Neural progenitor cell (in vitro differentiated cells): ENCODE data around the gene KCTD16.

Experiments used
- EZH2 ChIP-seq: fragments of 200-600 bp; sonication (generic); IDR thresholded peaks from 2 replicates; pipeline ENCODE4 v1.6.1; 2017; ENCODE audit warnings: antibody characterized with exemption, mild to moderate bottlenecking, moderate library complexity
- TF ChIP-seq, protein P1 (sequence below): fragments of 200-600 bp; sonication (generic); IDR thresholded peaks from 2 replicates; pipeline ENCODE4 v1.5.1; 2017; ENCODE audit warnings: antibody characterized with exemption, mild to moderate bottlenecking

GRCh38 chr5:144249755-144250464 is 79.2 kb downstream of the KCTD16 start:
- TF ChIP-seq, protein P1, sequence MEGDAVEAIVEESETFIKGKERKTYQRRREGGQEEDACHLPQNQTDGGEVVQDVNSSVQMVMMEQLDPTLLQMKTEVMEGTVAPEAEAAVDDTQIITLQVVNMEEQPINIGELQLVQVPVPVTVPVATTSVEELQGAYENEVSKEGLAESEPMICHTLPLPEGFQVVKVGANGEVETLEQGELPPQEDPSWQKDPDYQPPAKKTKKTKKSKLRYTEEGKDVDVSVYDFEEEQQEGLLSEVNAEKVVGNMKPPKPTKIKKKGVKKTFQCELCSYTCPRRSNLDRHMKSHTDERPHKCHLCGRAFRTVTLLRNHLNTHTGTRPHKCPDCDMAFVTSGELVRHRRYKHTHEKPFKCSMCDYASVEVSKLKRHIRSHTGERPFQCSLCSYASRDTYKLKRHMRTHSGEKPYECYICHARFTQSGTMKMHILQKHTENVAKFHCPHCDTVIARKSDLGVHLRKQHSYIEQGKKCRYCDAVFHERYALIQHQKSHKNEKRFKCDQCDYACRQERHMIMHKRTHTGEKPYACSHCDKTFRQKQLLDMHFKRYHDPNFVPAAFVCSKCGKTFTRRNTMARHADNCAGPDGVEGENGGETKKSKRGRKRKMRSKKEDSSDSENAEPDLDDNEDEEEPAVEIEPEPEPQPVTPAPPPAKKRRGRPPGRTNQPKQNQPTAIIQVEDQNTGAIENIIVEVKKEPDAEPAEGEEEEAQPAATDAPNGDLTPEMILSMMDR, result no peak
- TF ChIP-seq EZH2, result no peak
